ENCODE measurements around the gene ERLEC1.
A peak's percentile ranks its signal among the peaks of the same experiment; 100 is the strongest.

The ERLEC1 gene

GRCh38 chr2:53782676-53783075, 4.2 kb upstream of the ERLEC1 start:
- DNase-seq (ENCODE audit: low read depth in 2 of 2), result no peak

GRCh38 chr2:53784436-53784835, 2.4 kb upstream of the ERLEC1 start:
- no peak for DNase-seq (ENCODE audit: low read depth in 2 of 2)

GRCh38 chr2:53785366-53785765, 1.5 kb upstream of the ERLEC1 start:
- no peak for DNase-seq (ENCODE audit: low read depth in 2 of 2)

GRCh38 chr2:53786352-53786704, 516 bp upstream of the ERLEC1 start:
- DNase-seq (ENCODE audit: low read depth in 2 of 2), result peak in 1 of 2 donors; percentile 16

GRCh38 chr2:53787614-53788289, 908 bp downstream of the ERLEC1 start:
- no peak for DNase-seq (ENCODE audit: low read depth in 2 of 2)

GRCh38 chr2:53793261-53793660, 6.4 kb downstream of the ERLEC1 start:
- no peak for DNase-seq (ENCODE audit: low read depth in 2 of 2)

GRCh38 chr2:53793821-53794220, 7.0 kb downstream of the ERLEC1 start:
- no peak for DNase-seq (ENCODE audit: low read depth in 2 of 2)

GRCh38 chr2:53801547-53801946, 14.7 kb downstream of the ERLEC1 start:
- no peak for DNase-seq (ENCODE audit: low read depth in 2 of 2)

- DNase-seq (ENCODE audit: low read depth in 2 of 2), result no peak
Observed at GRCh38 chr2:53802617-53803151, 15.8 kb downstream of the ERLEC1 start.

GRCh38 chr2:53811601-53812000, 24.8 kb downstream of the ERLEC1 start:
- DNase-seq (ENCODE audit: low read depth in 2 of 2), result no peak

- DNase-seq (ENCODE audit: low read depth in 2 of 2), result no peak
Observed at GRCh38 chr2:53813151-53813550, 26.3 kb downstream of the ERLEC1 start.

- DNase-seq (ENCODE audit: low read depth in 2 of 2), result no peak
Observed at GRCh38 chr2:53818854-53819435, 32.1 kb downstream of the ERLEC1 start.

GRCh38 chr2:53819634-53820033, 32.8 kb downstream of the ERLEC1 start:
- DNase-seq (ENCODE audit: low read depth in 2 of 2), result no peak

- DNase-seq (ENCODE audit: low read depth in 2 of 2), result no peak
Observed at GRCh38 chr2:53820048-53820447, 33.2 kb downstream of the ERLEC1 start.

- DNase-seq (ENCODE audit: low read depth in 2 of 2), result no peak
Observed at GRCh38 chr2:53820711-53821110, 33.9 kb downstream of the ERLEC1 start.

- no peak for DNase-seq (ENCODE audit: low read depth in 2 of 2)
Observed at GRCh38 chr2:53821810-53822209, 35.0 kb downstream of the ERLEC1 start.

- peak in 1 of 2 donors; percentile 7 for DNase-seq (ENCODE audit: low read depth in 2 of 2)
Observed at GRCh38 chr2:53823639-53824038, 36.8 kb downstream of the ERLEC1 start.

GRCh38 chr2:53826030-53826410, 39.2 kb downstream of the ERLEC1 start:
- DNase-seq (ENCODE audit: low read depth in 2 of 2), result no peak

GRCh38 chr2:53826587-53827397, 39.9 kb downstream of the ERLEC1 start:
- DNase-seq (ENCODE audit: low read depth in 2 of 2), result no peak

GRCh38 chr2:53827398-53828175, 40.7 kb downstream of the ERLEC1 start:
- no peak for DNase-seq (ENCODE audit: low read depth in 2 of 2)

- DNase-seq (ENCODE audit: low read depth in 2 of 2), result no peak
Observed at GRCh38 chr2:53828331-53828730, 41.5 kb downstream of the ERLEC1 start.

Measured in stimulated activated CD8-positive, alpha-beta memory T cell treated with anti-CD3 and anti-CD28 coated beads, Interleukin-2, amount 100 ng/mL, for 48 hours (primary cell).